NCI-H1048 (cell line): ENCODE measurements around the gene PYROXD2.
"Not testable (repeated sequence)": the region's sequence is repeated elsewhere in the genome, so short reads cannot be mapped to it uniquely, and the experiment has no call there.

Experiments used
- DNase-seq: peaks from one replicate; lab custom pipeline; 2025; lab: John Stamatoyannopoulos, UW

The PYROXD2 gene

DNA sequence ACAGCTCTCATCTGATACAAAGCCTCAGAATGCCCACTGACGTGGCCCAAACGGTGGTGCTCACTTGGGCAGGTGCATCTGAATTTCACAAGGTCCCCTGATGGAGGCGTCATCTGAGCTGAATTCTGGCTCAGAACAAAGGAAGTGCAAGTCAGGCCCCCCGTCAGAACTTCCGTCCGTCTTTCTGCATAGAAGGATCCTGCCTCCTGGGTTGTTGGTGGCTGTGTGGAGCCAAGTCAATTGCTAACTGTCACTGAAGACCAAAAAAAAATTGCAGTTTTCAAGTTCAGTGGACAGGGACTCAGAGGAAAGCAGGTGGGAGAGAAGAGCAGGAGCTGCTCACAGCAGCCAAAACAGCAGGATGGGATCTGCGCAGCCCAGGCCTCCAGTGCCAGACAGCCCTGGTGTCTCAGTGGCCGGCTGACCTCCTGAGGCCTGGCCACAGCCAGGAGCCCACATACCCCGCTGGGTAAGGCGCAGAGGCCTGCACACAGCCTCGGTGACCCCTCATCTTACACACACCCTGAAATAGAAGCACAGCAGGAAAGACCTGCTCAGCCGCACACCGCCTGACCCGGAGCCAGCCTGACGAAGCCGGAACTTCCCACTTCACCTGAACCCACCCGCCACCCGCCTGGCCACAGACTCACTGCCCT is 49.4 kb downstream of the PYROXD2 start:
- DNase-seq = no peak

DNA sequence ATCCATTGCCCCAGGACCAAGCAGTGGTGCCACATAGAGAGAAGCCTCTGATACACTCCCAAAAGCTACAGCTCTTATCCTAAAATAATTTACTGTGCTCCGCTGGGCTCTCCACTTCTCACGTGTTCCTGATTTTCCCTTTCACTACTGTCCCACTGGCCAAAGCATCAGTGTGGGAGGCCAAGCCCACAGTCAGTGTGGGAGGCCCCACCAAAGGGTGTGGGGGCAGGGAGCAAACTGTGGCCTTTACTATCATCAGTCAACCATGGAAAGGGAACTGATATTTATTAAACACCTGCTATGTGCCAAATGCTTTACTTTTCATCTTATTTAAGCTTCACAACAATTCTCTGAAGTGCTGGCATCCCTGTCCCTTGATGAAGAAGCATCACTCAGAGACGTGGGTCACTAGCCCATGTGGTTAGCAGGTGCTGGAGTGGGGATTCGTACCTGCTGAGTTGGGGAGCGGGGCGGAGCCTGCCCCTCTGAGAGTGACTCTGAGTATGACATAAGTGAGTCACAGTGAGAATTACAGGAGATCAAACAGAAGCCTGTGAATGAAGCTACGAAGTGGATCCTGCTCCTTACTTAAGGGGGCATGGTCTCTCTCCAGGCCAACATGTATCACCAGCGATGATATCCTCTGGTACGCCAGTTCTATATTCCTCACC is 50.4 kb downstream of the PYROXD2 start:
- no peak for DNase-seq

DNA sequence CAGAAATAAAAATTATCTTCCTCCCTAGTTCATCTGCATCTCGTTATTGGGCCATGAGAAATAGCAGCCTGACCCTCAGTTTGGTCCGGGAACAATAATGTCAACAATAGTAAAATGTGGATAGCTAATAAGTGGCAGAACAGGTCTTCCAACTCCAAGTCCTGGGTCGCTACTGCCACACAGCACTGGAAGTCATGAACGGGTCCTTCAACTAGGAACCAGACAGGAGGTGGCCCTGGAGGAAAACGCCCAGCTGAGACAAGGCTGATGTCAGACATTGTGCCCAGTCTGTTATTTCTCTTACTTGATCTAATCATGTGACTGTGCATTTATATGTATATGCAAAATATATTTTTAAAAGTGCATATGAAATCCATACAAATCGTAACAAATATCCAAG is 51.8 kb downstream of the PYROXD2 start:
- no peak for DNase-seq

DNA sequence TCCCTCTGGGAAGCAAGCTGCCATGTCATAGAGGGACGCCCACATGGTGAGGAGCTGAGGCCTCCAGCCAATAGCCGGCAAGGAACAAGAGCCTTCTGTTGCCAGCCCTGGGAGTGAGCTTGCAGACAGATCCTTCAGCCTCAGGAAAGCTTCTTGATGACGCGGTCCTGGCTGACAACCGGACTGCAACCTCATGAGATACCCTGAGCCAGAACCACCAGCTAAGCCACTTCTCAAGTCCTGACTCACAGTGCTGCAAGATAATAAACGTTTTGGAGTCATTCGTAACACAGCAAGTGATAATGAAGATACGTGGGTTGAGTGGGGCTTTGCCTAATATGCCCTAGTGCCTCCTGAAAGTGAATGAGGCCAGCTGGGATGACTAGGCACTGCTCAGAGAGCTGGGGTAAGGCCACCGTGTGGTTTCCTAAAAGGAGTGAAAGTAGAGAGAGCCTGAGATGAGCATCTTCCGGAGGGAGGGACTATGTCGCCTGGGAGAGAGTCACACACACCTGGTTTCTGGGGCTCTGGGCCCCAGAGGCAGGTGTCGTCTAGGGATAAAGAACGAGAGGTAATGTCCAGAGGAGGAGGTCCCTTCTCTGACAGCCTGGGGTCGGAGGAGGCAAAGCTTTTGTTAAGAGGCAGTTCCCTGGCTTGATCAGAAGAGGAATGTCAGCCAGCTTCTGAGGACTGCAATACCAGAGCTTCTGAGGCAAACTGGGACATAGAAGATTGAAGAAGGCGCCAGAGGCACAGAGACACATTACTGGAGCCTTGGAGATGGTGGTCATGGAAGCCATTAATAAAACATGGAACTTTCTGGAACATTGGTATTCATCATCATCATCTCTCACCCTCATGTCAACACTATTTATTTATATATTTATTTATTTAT is 53.6 kb downstream of the PYROXD2 start:
- DNase-seq = no peak

DNA sequence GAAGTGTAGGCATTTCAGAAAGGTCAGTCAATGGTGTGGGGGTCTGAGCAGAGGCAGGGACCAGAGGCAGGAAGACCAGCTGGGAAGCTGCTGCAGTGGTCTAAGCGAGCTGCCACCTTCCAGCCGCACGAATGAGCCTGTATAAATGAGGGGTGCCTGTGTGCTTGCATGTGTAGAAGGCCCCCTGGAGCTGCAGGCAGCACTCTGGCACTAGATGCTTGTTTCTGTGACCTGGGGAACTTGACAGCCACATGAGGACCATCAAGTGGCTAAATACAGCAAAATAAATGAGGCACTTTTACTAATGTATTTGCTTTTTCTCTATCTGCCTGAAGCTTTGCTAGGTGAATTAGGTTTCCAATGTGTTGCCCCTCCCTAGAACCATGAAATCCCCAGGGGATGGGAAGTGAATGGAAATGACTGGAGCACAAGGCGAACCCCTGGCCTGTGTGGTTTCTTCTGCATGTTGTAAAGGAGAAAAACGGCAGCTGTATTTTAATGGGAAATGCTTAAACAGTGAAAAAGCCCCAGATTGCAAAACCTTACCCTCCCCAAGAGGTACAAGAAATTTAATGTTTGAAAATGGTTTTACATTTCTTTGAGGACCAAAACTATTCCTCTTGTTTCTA is 57.7 kb downstream of the PYROXD2 start:
- no peak for DNase-seq

DNA sequence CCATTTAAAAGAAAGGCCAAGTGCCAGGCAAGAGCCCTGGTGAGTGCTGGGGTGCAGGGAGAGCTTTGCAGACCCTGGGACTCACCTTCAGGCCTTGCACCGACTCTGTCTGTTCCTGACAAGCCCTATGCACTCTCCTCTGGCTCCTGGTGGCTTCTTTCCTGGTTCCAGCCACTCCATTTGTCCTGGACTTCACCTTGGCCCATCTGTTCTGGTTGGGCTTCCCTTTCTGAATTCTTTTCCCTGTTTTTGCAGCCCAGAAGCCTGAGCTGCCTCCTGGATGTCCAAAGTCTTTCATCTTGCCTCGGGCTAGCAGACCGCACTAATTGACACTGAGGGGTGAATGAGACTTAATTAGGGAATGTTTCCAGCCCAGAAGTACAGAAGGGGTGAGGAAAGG is 60.5 kb downstream of the PYROXD2 start:
- DNase-seq = no peak

DNA sequence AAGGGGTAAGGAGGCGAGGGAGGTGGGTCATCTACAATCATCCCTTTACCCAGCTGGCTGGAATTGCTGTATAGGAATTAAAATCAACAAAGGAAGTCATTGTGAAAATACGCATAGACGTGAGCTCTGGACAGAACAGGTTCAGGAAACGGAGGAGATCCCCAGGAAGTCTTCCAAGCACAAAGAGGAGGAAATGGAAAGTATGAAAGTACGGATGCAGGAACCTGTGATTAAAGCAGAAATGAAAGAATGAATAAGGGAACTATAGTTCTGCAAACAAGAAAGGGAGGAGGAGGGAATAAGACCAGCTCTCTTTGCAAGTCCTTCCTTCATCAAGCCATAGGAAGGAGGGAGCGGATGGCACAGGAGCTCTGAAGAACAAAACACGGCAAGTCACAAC is 61.8 kb downstream of the PYROXD2 start:
- DNase-seq = no peak

DNA sequence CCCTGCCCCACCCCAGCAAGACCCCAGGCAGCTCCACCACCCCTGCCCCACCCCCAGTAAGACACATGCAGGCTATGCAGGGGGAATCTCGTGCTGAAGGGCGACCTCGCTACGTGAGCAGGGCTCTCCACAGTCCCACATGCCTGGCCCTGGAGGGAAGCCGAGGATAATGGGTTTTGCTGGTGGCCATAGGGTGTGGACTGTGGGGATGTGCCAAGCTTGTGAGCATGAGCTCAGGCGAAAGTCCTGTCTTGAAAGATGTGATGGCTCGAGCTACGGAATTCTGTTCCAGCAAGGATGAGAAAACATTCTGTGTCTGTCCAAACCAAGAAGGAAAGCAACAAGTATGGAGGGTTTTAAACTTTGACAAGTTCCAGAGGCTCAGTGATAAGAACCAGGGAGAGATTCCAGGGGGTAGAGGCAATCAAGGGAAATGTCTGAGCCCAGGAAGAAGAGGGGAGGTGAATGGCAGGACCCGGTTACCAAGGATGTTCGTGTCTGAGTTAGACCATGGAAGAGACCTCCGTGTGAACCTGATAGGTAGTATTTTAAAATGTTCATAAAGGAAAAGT is 63.1 kb downstream of the PYROXD2 start:
- DNase-seq = no peak

DNA sequence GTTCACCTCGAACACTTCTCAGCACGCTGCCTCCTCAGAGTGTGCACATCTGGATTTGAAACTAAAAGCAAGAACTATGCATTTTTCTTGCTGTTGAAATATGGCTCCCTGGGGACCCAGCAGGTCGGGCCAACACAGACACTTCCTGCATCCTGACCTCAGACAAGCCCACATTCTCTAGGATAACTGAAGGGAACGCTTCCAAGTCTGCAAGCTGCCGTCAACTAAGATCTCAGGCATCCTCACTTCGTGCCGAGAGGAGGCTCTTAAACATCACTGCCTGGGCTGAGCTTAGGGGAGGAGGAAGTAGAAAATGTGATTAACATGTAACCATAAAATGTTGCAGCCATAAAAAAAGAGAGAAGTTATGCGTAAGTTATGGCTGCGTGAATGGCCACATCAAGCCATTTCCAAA is 65.5 kb downstream of the PYROXD2 start:
- DNase-seq = no peak

DNA sequence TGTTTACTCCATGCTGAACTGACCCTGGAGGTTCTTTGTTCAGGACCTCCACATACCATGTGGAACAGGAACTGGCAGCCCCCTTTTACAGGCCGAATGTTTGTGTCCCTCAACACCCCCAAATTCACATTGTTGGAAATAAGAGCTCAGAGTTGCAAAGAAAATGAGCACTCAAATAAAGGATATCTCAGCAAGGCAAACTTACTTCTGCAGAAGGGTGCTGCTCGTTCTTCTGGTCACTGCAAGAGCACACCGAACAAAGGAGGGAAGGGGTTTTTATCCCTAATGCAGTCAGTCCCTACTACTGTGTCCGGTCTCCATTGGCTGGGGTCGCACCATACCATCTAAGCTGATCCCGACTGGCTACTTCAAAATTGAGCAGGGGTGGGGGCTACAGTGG is 68.1 kb downstream of the PYROXD2 start:
- DNase-seq = no peak

DNA sequence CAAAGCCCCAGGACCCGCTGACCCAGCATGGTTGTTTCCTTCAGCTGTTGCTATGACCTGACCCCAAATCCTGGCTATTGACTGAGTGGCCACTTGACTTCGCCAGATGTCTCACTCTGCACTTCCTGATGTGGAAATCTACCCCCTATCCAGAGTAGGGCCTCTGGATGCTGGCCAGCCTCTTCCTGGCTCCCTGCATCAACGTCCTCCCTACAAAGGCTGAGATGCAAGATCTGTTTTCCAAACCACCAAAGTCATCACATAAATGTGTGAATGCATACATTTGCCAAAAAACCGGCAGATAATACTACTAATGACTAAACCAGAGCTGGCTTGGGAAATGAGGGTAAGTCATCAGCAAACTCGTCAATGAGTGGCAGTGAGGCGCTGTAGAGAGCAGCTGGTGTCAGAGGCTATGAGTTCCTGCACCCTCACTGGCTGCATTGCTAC is 70.4 kb downstream of the PYROXD2 start:
- DNase-seq = no peak

DNA sequence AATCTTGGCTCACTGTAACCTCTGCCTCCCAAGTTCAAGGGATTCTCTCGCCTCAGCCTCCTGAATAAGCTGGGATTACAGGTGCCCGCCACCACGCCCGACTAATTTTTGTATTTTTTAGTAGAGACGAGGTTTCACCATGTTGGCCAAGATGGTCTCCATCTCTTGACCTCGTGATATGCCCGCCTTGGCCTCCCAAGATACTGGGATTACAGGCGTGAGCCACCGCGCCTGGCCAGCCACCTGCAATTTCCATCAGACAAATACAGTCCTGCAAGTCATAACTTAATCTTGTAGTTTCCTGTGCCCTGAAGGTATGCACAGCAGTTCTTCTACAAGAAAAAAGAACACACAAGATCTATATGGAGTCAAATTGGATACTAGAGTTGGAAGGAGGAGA is 73.3 kb downstream of the PYROXD2 start:
- DNase-seq = not testable (repeated sequence)

DNA sequence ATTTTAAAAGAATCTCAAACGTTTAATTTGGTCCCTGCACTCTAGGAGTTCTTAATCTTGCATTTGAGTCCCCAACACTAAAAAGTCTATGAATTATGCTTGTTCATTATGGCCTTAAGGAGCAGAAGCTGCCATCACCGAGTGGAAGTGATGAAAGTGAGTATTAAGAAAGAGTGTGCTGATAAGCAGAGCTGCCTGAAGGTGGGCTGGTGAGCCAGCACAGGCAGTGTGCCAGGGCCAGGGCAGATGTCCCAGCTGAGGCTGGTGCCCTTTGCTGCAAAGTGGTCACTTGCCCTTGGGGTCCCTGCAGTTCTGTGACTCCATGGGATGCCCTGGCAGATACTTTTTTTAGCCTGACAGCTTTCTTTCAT is 74.1 kb downstream of the PYROXD2 start:
- no peak for DNase-seq

DNA sequence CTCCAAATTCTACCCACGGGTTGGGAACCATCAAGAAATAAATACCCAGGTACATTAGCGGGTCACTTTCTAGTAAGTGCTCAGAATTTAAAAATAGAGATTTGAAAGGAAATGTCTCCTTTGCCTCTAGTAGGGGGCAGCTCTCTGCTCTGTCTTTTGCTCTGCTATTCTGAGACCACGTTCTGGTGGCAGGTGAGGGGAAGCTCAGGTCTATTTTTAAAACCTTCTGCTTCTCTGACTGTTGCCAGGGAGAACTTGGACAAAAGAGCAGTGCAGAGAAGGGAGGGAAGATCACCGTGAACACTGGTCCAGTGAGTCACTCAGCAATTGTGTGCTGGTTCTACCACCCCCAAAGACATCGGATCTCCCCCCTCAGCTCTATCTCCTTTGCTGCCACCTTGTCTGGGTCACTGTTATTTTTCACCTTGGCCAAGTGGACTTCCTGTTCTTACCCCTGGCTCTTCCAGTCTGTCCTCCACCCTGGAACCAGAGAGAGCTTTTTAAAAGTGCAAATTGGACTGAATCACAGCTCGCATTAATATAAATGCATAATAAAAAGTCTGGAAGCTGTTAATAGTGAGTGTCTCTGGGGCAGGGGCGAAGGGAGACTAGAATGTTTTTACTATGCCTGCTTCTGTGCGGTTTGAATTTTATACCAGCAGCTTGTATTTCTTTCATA is 74.6 kb downstream of the PYROXD2 start:
- no peak for DNase-seq

DNA sequence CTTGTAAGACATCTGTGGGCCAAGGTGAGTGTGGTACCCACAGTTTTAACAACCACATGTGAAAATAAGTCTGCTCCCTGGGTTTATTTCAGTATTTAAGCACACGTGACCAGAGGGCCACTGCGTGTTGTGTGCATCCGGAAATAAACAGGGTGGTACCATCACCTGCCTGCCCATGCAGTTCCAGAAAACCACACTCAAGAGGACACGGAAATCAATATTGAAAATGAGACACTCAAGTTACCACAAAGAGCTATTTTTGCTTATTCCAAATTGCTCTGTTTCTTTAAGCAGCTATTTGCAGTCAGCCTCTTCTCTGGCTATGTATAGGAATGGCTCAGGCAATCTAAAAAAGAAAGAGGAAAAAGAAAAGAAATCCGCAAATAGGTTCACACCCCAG is 75.2 kb downstream of the PYROXD2 start:
- DNase-seq = no peak

DNA sequence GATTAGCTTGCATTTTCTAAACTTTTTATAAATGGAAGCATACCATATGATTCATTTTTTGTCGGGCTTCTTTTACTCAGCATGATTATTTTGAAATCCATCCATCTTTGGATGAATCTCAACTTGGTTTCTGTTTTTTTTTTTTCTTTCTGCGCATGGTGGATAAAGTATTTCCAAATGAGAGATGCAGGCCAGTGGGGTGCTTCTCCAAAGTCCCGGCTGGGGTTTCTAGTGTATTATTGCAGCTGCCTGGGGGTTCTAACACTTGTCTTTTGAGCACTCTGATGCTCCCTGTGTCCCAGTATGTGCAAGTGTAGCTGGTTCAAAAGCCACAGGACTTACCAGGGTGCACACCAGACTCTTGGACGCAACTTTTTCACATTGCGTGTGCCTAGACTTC is 76.1 kb downstream of the PYROXD2 start:
- no peak for DNase-seq

DNA sequence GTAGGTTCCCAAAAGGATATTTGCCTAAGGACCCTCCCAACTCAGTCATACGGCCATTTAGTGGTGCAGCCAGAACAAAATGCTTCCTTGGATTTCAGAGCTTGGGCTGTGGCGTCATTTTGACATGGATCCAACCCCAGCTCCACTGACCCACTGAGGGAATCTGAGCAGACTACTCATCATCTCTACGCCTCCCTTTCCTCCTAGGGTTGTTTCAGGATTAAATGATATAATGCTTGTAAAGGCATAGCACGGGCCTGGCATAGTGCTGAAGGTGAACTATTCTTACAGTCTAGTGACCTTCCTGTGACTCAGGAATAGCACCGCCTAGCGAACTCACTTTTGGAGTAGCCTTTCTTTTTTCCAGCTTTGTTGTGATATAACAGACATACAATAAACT is 76.7 kb downstream of the PYROXD2 start:
- no peak for DNase-seq

DNA sequence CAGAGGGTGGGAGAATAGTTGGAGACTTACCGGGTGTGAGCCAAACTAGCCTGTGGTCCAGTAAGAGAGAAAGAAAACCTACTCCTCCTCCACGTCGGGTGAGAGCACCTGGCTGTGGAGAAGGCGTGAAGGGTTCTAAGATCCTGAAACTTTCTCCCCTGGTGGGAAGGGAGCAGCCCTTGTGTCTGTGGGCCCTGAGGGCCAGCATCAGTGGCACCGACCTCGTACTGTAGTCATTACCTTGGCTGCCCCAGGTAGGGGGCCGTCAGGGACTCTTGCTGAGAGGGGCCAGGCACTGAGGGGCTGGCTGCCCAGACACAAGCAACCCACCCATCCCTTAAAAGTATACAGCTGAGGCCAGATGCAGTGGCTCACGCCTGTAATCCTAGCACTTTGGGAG is 77.5 kb downstream of the PYROXD2 start:
- no peak for DNase-seq
